Measurements from ENCODE around the gene LAYN.

DNA sequence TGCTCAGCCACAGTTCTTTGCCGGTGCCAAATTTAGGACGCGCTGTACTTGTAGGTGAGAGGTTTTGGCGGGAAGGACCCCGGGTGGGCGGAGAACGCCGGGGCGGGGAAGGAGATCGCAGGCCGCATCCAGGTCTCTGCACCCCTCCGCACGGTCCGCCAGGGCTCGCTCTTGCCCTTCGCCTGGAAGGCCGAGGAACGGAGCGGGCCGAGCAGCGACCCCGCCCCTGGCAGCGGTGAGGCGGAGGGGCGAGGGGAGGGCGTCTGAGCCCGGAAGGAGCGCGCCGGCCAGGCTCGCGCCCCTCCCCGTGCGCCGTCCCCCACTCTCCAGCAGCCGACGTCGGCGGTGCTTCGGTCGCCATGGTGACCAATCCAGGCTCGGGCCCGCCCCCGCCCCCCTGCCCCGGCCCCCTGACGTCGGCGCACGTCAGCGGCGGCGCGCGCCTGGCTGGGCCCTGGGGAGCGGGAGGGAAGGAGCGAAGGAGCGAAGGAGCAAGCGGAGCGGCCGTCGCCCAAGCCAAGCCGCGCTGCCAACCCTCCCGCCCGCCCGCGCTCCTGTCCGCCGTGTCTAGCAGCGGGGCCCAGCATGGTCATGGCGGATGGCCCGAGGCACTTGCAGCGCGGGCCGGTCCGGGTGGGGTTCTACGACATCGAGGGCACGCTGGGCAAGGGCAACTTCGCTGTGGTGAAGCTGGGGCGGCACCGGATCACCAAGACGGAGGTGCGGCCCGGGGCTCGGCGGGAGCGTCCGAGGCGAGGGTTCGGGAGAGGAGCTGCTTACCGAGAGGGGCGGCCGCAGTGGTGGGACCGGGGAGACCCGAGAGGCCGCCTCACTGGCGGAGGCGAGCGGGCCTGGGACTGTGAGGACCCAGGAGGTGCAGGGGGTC lies 61.7 kb downstream of the LAYN start, which contains the start of gene SIK2:
- TF ChIP-seq POLR2AphosphoS5 (IDR thresholded peaks at IDR 0.05) (peak; percentile 90), POLR2A (IDR thresholded peaks at IDR 0.05) (peak; percentile 28 to 59), EP300 (IDR thresholded peaks at IDR 0.05) (no peak)
- TF ChIP-seq, protein P1, sequence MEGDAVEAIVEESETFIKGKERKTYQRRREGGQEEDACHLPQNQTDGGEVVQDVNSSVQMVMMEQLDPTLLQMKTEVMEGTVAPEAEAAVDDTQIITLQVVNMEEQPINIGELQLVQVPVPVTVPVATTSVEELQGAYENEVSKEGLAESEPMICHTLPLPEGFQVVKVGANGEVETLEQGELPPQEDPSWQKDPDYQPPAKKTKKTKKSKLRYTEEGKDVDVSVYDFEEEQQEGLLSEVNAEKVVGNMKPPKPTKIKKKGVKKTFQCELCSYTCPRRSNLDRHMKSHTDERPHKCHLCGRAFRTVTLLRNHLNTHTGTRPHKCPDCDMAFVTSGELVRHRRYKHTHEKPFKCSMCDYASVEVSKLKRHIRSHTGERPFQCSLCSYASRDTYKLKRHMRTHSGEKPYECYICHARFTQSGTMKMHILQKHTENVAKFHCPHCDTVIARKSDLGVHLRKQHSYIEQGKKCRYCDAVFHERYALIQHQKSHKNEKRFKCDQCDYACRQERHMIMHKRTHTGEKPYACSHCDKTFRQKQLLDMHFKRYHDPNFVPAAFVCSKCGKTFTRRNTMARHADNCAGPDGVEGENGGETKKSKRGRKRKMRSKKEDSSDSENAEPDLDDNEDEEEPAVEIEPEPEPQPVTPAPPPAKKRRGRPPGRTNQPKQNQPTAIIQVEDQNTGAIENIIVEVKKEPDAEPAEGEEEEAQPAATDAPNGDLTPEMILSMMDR (IDR thresholded peaks at IDR 0.05): peak; percentile 57 to 99 (median 97)

All from gastroesophageal sphincter (tissue), 3 donors.